SK-N-MC (cell line): ENCODE data around the gene SLAMF6.
"Not testable (repeated sequence)": the region's sequence is repeated elsewhere in the genome, so short reads cannot be mapped to it uniquely, and the experiment has no call there.

Source experiments
- DNase-seq: peaks from one replicate; pipeline ENCODE4 v3.0.0-alpha.2; 2011; ENCODE audit warnings: low read depth, low spot score
- H3K27ac ChIP-seq: fragments of 200-600 bp; sonication (generic); 2 replicates; pipeline ENCODE4 v1.5.1; 2016; ENCODE audit warnings: mixed run types
- H3K36me3 ChIP-seq: fragments of 200-600 bp; sonication (generic); 2 replicates; pipeline ENCODE4 v1.6.1; 2017; ENCODE audit warnings: antibody characterized with exemption, low read length, mixed read lengths; ENCODE audit not compliant: insufficient read depth
- H3K4me3 ChIP-seq: fragments of 200-600 bp; sonication (generic); 2 replicates; pipeline ENCODE4 v1.5.1; 2016
- H3K9ac ChIP-seq: fragments of 200-600 bp; sonication (generic); 2 replicates; pipeline ENCODE4 v1.8.0; 2017; ENCODE audit warnings: mixed run types, mixed read lengths; ENCODE audit not compliant: insufficient read length
- H3K9me3 ChIP-seq: fragments of 200-600 bp; sonication (generic); 2 replicates; pipeline ENCODE4 v1.6.1; 2017; ENCODE audit warnings: low read depth, mild to moderate bottlenecking, antibody characterized with exemption, low read length, moderate library complexity, mixed read lengths
- EZH2 ChIP-seq: fragments of 200-600 bp; sonication (generic); IDR thresholded peaks from one replicate; pipeline ENCODE4 v1.6.1; 2017; ENCODE audit warnings: antibody characterized with exemption
- FOXP2 ChIP-seq: optimal IDR thresholded peaks from 2 replicates; pipeline ENCODE3; 2011; ENCODE audit warnings: mild to moderate bottlenecking, moderate library complexity; ENCODE audit not compliant: insufficient read depth; ENCODE audit errors: extremely low read length, control extremely low read depth
- POLR2AphosphoS5 ChIP-seq: IDR thresholded peaks from 2 replicates; pipeline ENCODE4 v1.6.1; 2012; ENCODE audit warnings: mild to moderate bottlenecking, low read depth, low read length, borderline replicate concordance

SLAMF6 gene

DNA sequence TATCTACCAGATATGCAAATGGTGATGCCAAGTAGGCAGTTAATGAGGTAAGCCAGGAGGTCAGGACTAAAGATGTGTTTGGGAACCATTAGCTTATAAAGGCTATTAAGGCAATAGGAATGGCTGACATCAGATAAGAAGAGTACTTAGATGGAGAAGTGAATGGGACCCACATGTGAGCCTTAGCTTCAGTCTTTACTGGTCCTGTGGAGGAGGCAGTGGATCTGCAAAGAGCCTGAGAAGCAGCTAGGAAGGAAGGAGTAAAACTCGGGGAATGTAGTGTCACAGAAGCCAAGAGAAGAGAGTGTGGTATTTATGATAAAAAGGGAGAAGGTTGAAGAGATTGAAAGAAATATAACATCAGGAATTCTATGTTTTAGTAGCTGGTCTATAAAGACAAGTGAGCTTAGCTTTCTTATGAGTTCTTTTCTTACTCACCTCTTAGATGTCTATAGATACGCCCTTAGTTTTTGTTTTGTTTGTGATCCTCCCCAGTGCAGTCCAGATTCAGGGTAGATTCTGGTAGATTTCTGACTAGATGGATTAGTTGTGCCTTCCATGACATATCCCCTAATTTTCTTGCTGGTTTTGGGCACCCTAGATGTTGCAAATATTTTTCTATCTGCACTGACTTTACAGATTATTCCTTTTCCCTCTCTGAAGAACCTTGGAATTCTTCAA lies 39.4 kb downstream of the SLAMF6 start:
- Histone ChIP-seq H3K9ac (no peak overlapping the region), H3K27ac (no peak overlapping the region), H3K4me3 (no peak overlapping the region), H3K9me3 (no peaks in the 10 kb centered on the region), H3K36me3 (no peaks in the 10 kb centered on the region)
- DNase-seq = no peak
- TF ChIP-seq EZH2 = no peak
- TF ChIP-seq FOXP2 = no peak
- no peak for TF ChIP-seq POLR2AphosphoS5

DNA sequence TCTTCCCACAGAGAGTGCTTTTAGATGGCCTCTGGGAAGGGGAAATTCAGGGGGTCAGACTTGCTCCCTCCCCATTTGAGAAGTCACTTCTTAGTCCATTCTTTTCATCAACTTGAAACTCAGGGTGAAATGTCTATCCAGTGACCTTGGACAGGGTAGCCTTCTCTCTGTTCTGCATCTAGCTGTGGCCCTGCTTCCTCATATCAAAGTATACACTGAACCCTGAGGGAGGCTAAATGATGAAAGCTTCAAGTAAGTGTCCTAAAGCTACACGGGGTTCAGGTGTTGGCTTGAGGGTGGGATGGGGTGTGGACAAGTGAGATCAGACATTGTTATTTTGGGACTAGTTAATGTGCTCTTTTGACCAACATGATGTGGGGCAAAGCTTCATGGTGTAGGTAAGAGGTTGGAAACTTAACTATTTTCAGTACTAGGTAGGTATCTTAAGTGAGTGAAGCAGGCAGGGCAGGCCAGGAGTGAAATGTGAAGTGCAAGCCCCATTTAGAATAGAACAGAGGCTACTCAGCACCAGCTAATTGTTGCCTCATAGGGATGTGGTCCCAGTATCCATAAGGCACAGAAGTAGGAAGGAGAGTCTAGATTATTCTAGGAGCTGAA lies 41.0 kb downstream of the SLAMF6 start:
- no peak overlapping the region for H3K4me3 ChIP-seq
- H3K27ac ChIP-seq = no peak overlapping the region
- no peaks in the 10 kb centered on the region for H3K36me3 ChIP-seq
- no peaks in the 10 kb centered on the region for H3K9me3 ChIP-seq
- DNase-seq = no peak
- TF ChIP-seq FOXP2 = no peak
- no peak for TF ChIP-seq POLR2AphosphoS5
- TF ChIP-seq EZH2 = no peak
- H3K9ac ChIP-seq = no peak overlapping the region

- not testable (repeated sequence) for DNase-seq, H3K27ac ChIP-seq, H3K9me3 ChIP-seq, H3K4me3 ChIP-seq, H3K9ac ChIP-seq, H3K36me3 ChIP-seq
Measured at GRCh38 chr1:160480781-160481180, 42.3 kb downstream of the SLAMF6 start.

- not testable (repeated sequence) for H3K36me3 ChIP-seq, DNase-seq, H3K9ac ChIP-seq, H3K9me3 ChIP-seq, H3K27ac ChIP-seq, H3K4me3 ChIP-seq
Measured at GRCh38 chr1:160479091-160479490, 44.0 kb downstream of the SLAMF6 start.

DNA sequence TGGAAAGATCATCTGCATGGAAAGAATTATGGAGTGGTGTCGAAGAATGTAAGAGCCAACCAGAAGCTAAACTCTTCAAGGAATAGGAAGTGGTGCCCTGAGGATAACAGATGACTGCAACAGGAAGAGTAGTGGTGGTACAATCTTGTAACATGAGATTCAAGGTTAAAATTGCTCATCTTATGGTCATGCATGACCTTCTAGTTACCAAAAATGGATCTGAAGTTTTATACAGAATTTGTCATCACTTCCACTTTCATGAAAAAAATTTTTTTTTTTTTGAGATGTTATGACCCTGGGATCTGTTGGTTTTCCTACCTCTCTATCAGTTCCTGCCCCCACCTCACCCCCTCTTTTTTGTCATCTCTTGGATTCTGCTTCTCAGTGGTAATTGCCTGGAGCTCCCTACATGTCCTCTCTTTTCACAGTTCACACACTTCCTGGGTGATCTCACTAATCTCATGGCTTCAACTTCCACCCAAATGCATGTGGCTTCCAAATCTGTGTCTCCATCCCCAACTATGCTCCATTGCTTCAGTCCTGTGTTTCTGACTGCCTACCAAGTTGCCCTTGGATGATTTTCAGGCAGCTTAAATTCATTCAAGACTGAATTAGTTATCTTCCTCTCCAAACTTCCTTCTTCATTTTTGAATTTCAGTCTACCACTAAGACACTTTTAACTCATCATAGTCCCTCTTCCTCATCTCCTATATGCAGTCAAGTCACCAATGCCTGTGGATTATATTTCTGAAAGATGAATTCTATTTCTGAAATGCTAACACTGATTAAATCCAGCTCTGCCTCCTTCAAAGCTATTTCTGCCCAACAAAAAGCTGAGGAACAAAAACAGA lies 48.4 kb downstream of the SLAMF6 start:
- no peak overlapping the region for H3K4me3 ChIP-seq
- TF ChIP-seq EZH2 (no peak), POLR2AphosphoS5 (no peak), FOXP2 (no peak)
- H3K9ac ChIP-seq = no peak overlapping the region

DNA sequence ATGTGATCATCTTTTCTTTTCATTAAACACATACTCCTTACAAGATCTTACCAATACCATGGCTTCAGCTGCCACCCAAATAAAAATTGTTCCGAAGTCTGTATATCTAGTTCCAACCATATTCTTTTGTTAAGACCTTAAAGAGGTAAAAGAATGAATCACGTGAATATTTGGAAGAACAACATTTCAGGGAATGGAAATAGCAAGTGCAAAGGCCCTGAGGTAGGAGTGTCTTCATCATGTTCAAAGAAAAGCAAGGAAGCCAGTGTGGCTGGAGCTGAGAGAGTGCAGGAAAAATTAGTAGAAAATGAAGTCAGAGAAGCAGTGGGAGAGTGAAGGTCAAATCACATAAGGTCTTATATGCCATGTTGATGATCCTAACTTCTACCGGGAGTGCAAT lies 50.9 kb downstream of the SLAMF6 start:
- H3K4me3 ChIP-seq = no peak overlapping the region
- H3K9ac ChIP-seq = no peak overlapping the region
- no peaks in the 10 kb centered on the region for H3K9me3 ChIP-seq
- no peak overlapping the region for H3K27ac ChIP-seq
- no peak for TF ChIP-seq FOXP2
- H3K36me3 ChIP-seq = no peaks in the 10 kb centered on the region
- DNase-seq = no peak

More for the DNA sequence above, 48.4 kb downstream of the SLAMF6 start:
- Histone ChIP-seq H3K27ac (no peak overlapping the region), H3K36me3 (no peaks in the 10 kb centered on the region), H3K9me3 (no peaks in the 10 kb centered on the region)
- DNase-seq = no peak

GRCh38 chr1:160471253-160471652 lies 51.8 kb downstream of the SLAMF6 start:
- TF ChIP-seq POLR2AphosphoS5 = no peak
- H3K36me3 ChIP-seq = no peaks in the 10 kb centered on the region
- H3K9me3 ChIP-seq = no peaks in the 10 kb centered on the region
- no peak overlapping the region for H3K4me3 ChIP-seq
- no peak overlapping the region for H3K27ac ChIP-seq
- DNase-seq = no peak
- H3K9ac ChIP-seq = no peak overlapping the region

DNA sequence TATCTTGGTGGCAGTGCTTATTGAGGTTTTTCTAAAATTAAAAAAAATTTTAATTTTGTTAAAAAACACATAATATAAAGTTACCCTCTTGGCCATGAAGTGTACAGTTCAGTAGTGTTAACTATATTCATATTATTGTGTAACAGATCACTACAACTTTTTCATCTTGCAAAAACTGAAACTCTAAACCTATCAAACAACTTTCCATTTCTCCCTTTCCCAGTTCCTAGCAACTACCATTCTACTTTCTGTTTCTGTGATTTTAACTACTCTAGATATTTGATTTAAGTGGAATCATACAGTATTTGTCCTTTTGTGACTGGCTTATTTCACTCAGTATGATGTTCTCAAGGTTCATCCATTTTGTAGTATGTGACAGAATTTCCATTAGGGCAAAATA lies 55.5 kb downstream of the SLAMF6 start:
- H3K36me3 ChIP-seq = no peaks in the 10 kb centered on the region
- no peak overlapping the region for H3K4me3 ChIP-seq
- TF ChIP-seq FOXP2 (no peak), EZH2 (no peak), POLR2AphosphoS5 (no peak)
- no peak overlapping the region for H3K27ac ChIP-seq
- no peaks in the 10 kb centered on the region for H3K9me3 ChIP-seq
- DNase-seq = no peak
- no peak overlapping the region for H3K9ac ChIP-seq

DNA sequence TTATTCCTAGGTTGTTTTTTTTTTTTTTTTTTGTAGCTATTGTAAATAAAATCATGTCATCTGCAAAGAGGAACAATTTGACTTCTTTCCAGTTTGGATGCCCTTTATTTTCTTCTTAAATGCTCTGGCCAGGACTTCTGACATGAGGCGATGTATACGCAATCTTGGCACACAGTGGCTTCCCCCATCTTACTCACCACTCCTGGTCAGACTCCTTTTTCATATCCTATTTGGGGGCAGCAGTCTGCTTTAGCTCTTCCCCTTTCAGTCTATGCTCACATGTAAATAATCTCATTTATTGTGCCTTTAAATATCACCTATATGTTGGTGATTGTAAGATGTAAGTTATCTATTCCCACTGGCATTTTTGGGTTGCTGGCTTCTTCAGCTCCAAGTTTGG lies 56.1 kb downstream of the SLAMF6 start:
- no peak overlapping the region for H3K9ac ChIP-seq
- no peaks in the 10 kb centered on the region for H3K36me3 ChIP-seq
- H3K4me3 ChIP-seq = no peak overlapping the region
- no peak overlapping the region for H3K27ac ChIP-seq
- DNase-seq = no peak
- no peaks in the 10 kb centered on the region for H3K9me3 ChIP-seq
- TF ChIP-seq FOXP2 (no peak), EZH2 (no peak), POLR2AphosphoS5 (no peak)
